CD4-positive, alpha-beta T cell treated with Interleukin-12 subunit alpha and Interleukin-12 subunit beta, for 1 hour (primary cell): ENCODE measurements around the gene SNORC.
"Not testable (repeated sequence)": the region's sequence is repeated elsewhere in the genome, so short reads cannot be mapped to it uniquely, and the experiment has no call there.

ENCODE experiments used
- DNase-seq: peaks from one replicate; pipeline ENCODE4 v3.0.0-alpha.2; 2020

The SNORC gene

GRCh38 chr2:232870018-232870765 is at the start of gene SNORC:
SNORC (plus strand) TSS chr2:232870264; CDS start chr2:232870342, 78 bp downstream.
- no peak for DNase-seq

GRCh38 chr2:232829988-232830387 is 40.1 kb upstream of the SNORC start:
- DNase-seq = no peak

- DNase-seq = no peak
Measured at GRCh38 chr2:232831496-232831895, 38.6 kb upstream of the SNORC start.

GRCh38 chr2:232833830-232834229 is 36.2 kb upstream of the SNORC start:
- no peak for DNase-seq

GRCh38 chr2:232835687-232836208 is 34.3 kb upstream of the SNORC start:
- no peak for DNase-seq

- DNase-seq = no peak
Measured at GRCh38 chr2:232836934-232837333, 33.1 kb upstream of the SNORC start.

- peak; percentile 76 for DNase-seq
Measured at GRCh38 chr2:232838406-232838874, 31.6 kb upstream of the SNORC start.

- DNase-seq = peak; percentile 5
Measured at GRCh38 chr2:232839411-232840079, 30.5 kb upstream of the SNORC start.

GRCh38 chr2:232842689-232843088 is 27.4 kb upstream of the SNORC start:
- DNase-seq = no peak

- no peak for DNase-seq
Measured at GRCh38 chr2:232843834-232844233, 26.2 kb upstream of the SNORC start.

- DNase-seq = no peak
Measured at GRCh38 chr2:232846055-232846454, 24.0 kb upstream of the SNORC start.

GRCh38 chr2:232850039-232850438 is 20.0 kb upstream of the SNORC start:
- DNase-seq = no peak

- DNase-seq = not testable (repeated sequence)
Measured at GRCh38 chr2:232852081-232852480, 18.0 kb upstream of the SNORC start.

GRCh38 chr2:232852676-232853075 is 17.4 kb upstream of the SNORC start:
- no peak for DNase-seq

GRCh38 chr2:232854082-232854481 is 16.0 kb upstream of the SNORC start:
- DNase-seq = no peak

- DNase-seq = no peak
Measured at GRCh38 chr2:232857158-232857563, 12.9 kb upstream of the SNORC start.

- DNase-seq = no peak
Measured at GRCh38 chr2:232859385-232859916, 10.6 kb upstream of the SNORC start.

- DNase-seq = no peak
Measured at GRCh38 chr2:232860593-232861241, 9.3 kb upstream of the SNORC start.

GRCh38 chr2:232861353-232861752 is 8.7 kb upstream of the SNORC start:
- DNase-seq = no peak

GRCh38 chr2:232863996-232864395 is 6.1 kb upstream of the SNORC start:
- no peak for DNase-seq

GRCh38 chr2:232865165-232865564 is 4.9 kb upstream of the SNORC start:
- no peak for DNase-seq

- no peak for DNase-seq
Measured at GRCh38 chr2:232866104-232866503, 4.0 kb upstream of the SNORC start.
